HCT116 (cell line): ENCODE measurements around the gene GALNT17. TPM values are rescaled to one million over a fixed set of nuclear protein-coding genes. Genes with fewer than 3 reads are reported as not detected.

ENCODE experiments used
- ATAC-seq: fragments of 200-7000 bp; cut with Tn5 transposase; 2 replicates; pipeline ENCODE4 v1.9.1; 2020; ENCODE audit warnings: mild to moderate bottlenecking, moderate library complexity
- BruUV-seq: library from RNA; stranded (reverse); fragments of 400-500 nt; replicated peaks from 2 replicates; lab custom pipeline; 2021; lab: Mats Ljungman, UMichigan
- CTCF ChIA-PET: fragments of 300-600 bp; sonication (Branson Sonifier 250); formaldehyde crosslinking; loops from one replicate; lab custom pipeline; 2021; ENCODE audit warnings: antibody characterized with exemption; lab: Charles Lee
- POLR2A ChIA-PET: fragments of 300-600, 350-600 bp; sonication (Branson Sonifier 250); formaldehyde crosslinking; loops from one replicate; lab custom pipeline; 2021; ENCODE audit warnings: antibody characterized with exemption; lab: Charles Lee
- RAD21 ChIA-PET, 2 experiments: fragments of 300-600 bp; sonication (Branson Sonifier 250); formaldehyde crosslinking; loops; one replicate each; lab custom pipeline; 2023; ENCODE audit warnings: low total read pairs in 2 of 2; ENCODE audit not compliant: uncharacterized antibody in 2 of 2, unreplicated experiment in 2 of 2, low non-redundant PET in 1 of 2; lab: Charles Lee
- DNase-seq: peaks from one replicate; pipeline ENCODE4 v3.0.0-alpha.2; 2010; ENCODE audit warnings: low read depth, low spot score
- H2AFZ ChIP-seq: fragments of 200-600 bp; shearing (Covaris generic), sonication (generic); 2 replicates; pipeline ENCODE4 v1.6.1; 2017; ENCODE audit warnings: low read depth, mixed run types, mixed read lengths, antibody characterized with exemption, low read length; ENCODE audit not compliant: poor library complexity, severe bottlenecking
- H3K27ac ChIP-seq: 2 replicates; pipeline ENCODE4 v1.5.1; 2012; ENCODE audit warnings: low read depth, low read length
- H3K27me3 ChIP-seq: fragments of 200-600 bp; sonication (generic); 2 replicates; pipeline ENCODE4 v1.6.1; 2016; ENCODE audit warnings: mixed run types, low read length, mixed read lengths; ENCODE audit not compliant: insufficient read depth
- H3K36me3 ChIP-seq, 2 experiments: fragments of 200-500 bp in 1 of 2; fragments of 200-600 bp in 1 of 2; sonication (Bioruptor generic) in 1 of 2; sonication (generic) in 1 of 2; 2 replicates each; pipeline versions ENCODE4 v1.5.1 to v1.6.1; 2014 to 2016; ENCODE audit warnings: low read length in 2 of 2, inconsistent platforms in 1 of 2, mixed read lengths in 1 of 2, mixed run types in 1 of 2; ENCODE audit not compliant: insufficient read depth in 2 of 2, control insufficient read depth in 1 of 2
- H3K4me1 ChIP-seq, 2 experiments: fragments of 200-600 bp in 1 of 2; sonication (generic) in 1 of 2; 2 replicates each; pipeline versions ENCODE4 v1.5.1 to v1.6.1; 2012 to 2017; ENCODE audit warnings: low read length in 2 of 2, inconsistent platforms in 1 of 2, mild to moderate bottlenecking in 1 of 2, mixed read lengths in 1 of 2, mixed run types in 1 of 2, moderate library complexity in 1 of 2; ENCODE audit not compliant: insufficient read depth in 2 of 2, control insufficient read depth in 1 of 2
- H3K4me2 ChIP-seq: fragments of 200-600 bp; sonication (generic); 2 replicates; pipeline ENCODE4 v1.6.1; 2017; ENCODE audit warnings: mixed run types, low read length, mixed read lengths
- H3K4me3 ChIP-seq, 2 experiments: fragments of 200-600 bp in 1 of 2; sonication (generic) in 1 of 2; replicated peaks in 1 of 2; 2 replicates each; pipeline ENCODE4 v1.5.1; 2011 to 2016; ENCODE audit warnings: low read length in 2 of 2, control low read depth in 1 of 2, low read depth in 1 of 2, mild to moderate bottlenecking in 1 of 2, mixed read lengths in 1 of 2, mixed run types in 1 of 2
- H3K79me2 ChIP-seq: fragments of 200-600 bp; sonication (generic); 2 replicates; pipeline ENCODE4 v1.6.1; 2017; ENCODE audit warnings: mild to moderate bottlenecking, mixed run types, low read length, moderate library complexity, mixed read lengths; ENCODE audit not compliant: insufficient read depth
- H3K9ac ChIP-seq: fragments of 200-600 bp; sonication (generic); 2 replicates; pipeline ENCODE4 v1.6.1; 2016; ENCODE audit warnings: low read length, mixed read lengths
- H3K9me2 ChIP-seq: fragments of 200-600 bp; sonication (generic), shearing (Covaris generic); 2 replicates; pipeline ENCODE4 v1.6.1; 2017; ENCODE audit warnings: mixed run types, mild to moderate bottlenecking, moderate library complexity; ENCODE audit not compliant: insufficient read depth
- H3K9me3 ChIP-seq, 2 experiments: fragments of 200-500 bp in 1 of 2; fragments of 200-600 bp in 1 of 2; sonication (Bioruptor generic) in 1 of 2; sonication (generic) in 1 of 2; 2 replicates each; pipeline ENCODE4 v1.6.1; 2014 to 2017; ENCODE audit warnings: low read length in 2 of 2, mixed read lengths in 2 of 2, inconsistent platforms in 1 of 2, low read depth in 1 of 2, mild to moderate bottlenecking in 1 of 2, mixed run types in 1 of 2, moderate library complexity in 1 of 2; ENCODE audit not compliant: control insufficient read depth in 1 of 2, insufficient read depth in 1 of 2
- H4K20me1 ChIP-seq: fragments of 200-600 bp; sonication (generic), shearing (Covaris generic); 2 replicates; pipeline ENCODE4 v1.6.1; 2017; ENCODE audit warnings: mixed run types, mild to moderate bottlenecking, moderate library complexity; ENCODE audit not compliant: insufficient read depth
- CBX3 ChIP-seq: IDR thresholded peaks from 2 replicates; pipeline ENCODE4 v1.6.1; 2012; ENCODE audit warnings: low read depth
- CEBPB ChIP-seq: IDR thresholded peaks from 2 replicates; pipeline ENCODE4 v1.6.1; 2012; ENCODE audit warnings: low read depth
- ELF1 ChIP-seq: IDR thresholded peaks from 2 replicates; pipeline ENCODE4 v1.6.1; 2012; ENCODE audit warnings: low read depth, borderline replicate concordance
- EZH2 ChIP-seq: fragments of 200-600 bp; sonication (generic); IDR thresholded peaks from 2 replicates; pipeline ENCODE4 v1.6.1; 2017; ENCODE audit warnings: antibody characterized with exemption, mixed run types
- EZH2phosphoT487 ChIP-seq: fragments of 200-600 bp; IDR thresholded peaks from 2 replicates; pipeline ENCODE4 v1.6.1; 2018; ENCODE audit warnings: antibody characterized with exemption, borderline replicate concordance
- JUND ChIP-seq: IDR thresholded peaks from 2 replicates; pipeline ENCODE4 v1.6.1; 2012
- POLR2A ChIP-seq: IDR thresholded peaks from 2 replicates; pipeline ENCODE4 v1.7.0; 2011; ENCODE audit warnings: borderline replicate concordance; ENCODE audit not compliant: insufficient read depth, insufficient read length; ENCODE audit errors: extremely low read depth
- POLR2AphosphoS5 ChIP-seq: IDR thresholded peaks from 2 replicates; pipeline ENCODE4 v1.6.1; 2011; ENCODE audit warnings: mild to moderate bottlenecking, low read depth, low read length, moderate library complexity
- RAD21 ChIP-seq: IDR thresholded peaks from 2 replicates; pipeline ENCODE4 v1.6.1; 2012; ENCODE audit warnings: low read depth, mild to moderate bottlenecking
- SIN3A ChIP-seq: IDR thresholded peaks from 2 replicates; pipeline ENCODE4 v1.6.1; 2012; ENCODE audit warnings: low read depth
- TCF7L2 ChIP-seq: IDR thresholded peaks from 2 replicates; pipeline ENCODE4 v1.7.0; 2011; ENCODE audit warnings: borderline replicate concordance, inconsistent platforms; ENCODE audit not compliant: insufficient read depth, insufficient read length; ENCODE audit errors: extremely low read depth
- YY1 ChIP-seq: IDR thresholded peaks from 2 replicates; pipeline ENCODE4 v1.6.1; 2011; ENCODE audit warnings: low read length, low read depth, moderate library complexity, mild to moderate bottlenecking; ENCODE audit not compliant: insufficient replicate concordance; ENCODE audit errors: extremely low read depth
- intact Hi-C: fragments of 100-400 bp; cut with micrococcal nuclease; formaldehyde crosslinking; loops from 2 replicates; pipeline ENCODE4 v1.10.0; 2022
- total RNA-seq: library from RNA; stranded (reverse); gene quantifications from one replicate; pipeline ENCODE4 v1.2.1, GENCODE V29; 2021; ENCODE audit not compliant: unreplicated experiment
- TF ChIP-seq, protein P1 (sequence below): IDR thresholded peaks from 2 replicates; pipeline ENCODE4 v1.6.1; 2012
- TF ChIP-seq, protein P2 (sequence below), 3 experiments: fragments of 200-600 bp in 1 of 3; sonication (generic) in 1 of 3; IDR thresholded peaks in 2 of 3; conservative IDR thresholded peaks in 1 of 3; 2 replicates each; pipeline ENCODE4 v1.5.1; 2012 to 2017; ENCODE audit warnings: low read depth in 2 of 3, low read length in 2 of 3, antibody characterized with exemption in 1 of 3, borderline replicate concordance in 1 of 3, control low read depth in 1 of 3, mild to moderate bottlenecking in 1 of 3, mixed read lengths in 1 of 3, mixed run types in 1 of 3, moderate library complexity in 1 of 3; ENCODE audit not compliant: insufficient read depth in 1 of 3
- TF ChIP-seq, protein P3 (sequence below): IDR thresholded peaks from 2 replicates; pipeline ENCODE4 v1.6.1; 2011; ENCODE audit warnings: mild to moderate bottlenecking, low read length, moderate library complexity; ENCODE audit not compliant: insufficient replicate concordance; ENCODE audit errors: extremely low read depth

Gene GALNT17
- total RNA-seq, 1 experiment from 2014 or later, result not detected

DNA sequence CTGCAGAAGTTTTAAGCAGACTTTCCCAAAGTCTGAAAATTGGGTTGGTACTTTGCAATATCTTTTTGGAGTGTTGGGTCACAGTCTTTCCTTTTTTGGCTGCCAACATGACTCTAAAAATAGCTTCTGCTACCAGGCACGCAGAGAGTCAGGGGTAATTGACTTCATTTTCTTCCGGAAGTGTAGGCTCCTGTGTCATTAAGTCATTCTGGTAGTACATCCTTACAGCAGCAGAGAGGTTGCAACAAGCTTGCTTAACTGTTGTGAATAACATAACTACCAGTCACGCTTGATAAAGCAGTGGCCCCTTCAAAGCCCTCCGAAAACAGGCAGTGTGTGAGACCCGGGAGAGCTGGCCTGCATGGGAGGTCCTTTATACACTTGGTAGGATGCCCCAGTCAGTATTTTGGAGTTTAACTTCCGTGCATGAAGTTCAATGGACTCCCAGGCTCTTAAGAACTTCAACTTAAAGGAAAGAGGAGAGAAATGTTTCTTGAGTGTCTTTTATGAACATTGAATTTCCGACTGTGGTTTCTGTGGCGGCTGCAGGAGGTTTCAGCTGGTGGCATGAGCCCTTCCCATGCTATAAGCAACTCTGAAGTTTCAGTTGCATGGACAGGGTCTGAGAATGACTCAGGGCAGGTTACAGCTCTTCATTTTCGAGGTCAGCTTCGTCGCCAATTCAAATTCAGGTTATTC is 310.7 kb downstream of the GALNT17 start:
- Histone ChIP-seq H3K9me2 (no peaks in the 10 kb centered on the region), H3K79me2 (no peaks in the 10 kb centered on the region), H3K27ac (no peak overlapping the region), H3K4me1 (no peaks in the 10 kb centered on the region), H3K27me3 (no peaks in the 10 kb centered on the region), H4K20me1 (no peaks in the 10 kb centered on the region), H3K9ac (no peak overlapping the region)
- ChIA-PET CTCF (no interaction called here), POLR2A (no interaction called here)
- intact Hi-C loops, result no loop called here
- TF ChIP-seq, protein P1, sequence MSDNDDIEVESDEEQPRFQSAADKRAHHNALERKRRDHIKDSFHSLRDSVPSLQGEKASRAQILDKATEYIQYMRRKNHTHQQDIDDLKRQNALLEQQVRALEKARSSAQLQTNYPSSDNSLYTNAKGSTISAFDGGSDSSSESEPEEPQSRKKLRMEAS, result no peak
- TF ChIP-seq ELF1, result no peak
- TF ChIP-seq, protein P2, sequence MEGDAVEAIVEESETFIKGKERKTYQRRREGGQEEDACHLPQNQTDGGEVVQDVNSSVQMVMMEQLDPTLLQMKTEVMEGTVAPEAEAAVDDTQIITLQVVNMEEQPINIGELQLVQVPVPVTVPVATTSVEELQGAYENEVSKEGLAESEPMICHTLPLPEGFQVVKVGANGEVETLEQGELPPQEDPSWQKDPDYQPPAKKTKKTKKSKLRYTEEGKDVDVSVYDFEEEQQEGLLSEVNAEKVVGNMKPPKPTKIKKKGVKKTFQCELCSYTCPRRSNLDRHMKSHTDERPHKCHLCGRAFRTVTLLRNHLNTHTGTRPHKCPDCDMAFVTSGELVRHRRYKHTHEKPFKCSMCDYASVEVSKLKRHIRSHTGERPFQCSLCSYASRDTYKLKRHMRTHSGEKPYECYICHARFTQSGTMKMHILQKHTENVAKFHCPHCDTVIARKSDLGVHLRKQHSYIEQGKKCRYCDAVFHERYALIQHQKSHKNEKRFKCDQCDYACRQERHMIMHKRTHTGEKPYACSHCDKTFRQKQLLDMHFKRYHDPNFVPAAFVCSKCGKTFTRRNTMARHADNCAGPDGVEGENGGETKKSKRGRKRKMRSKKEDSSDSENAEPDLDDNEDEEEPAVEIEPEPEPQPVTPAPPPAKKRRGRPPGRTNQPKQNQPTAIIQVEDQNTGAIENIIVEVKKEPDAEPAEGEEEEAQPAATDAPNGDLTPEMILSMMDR (IDR thresholded peaks at IDR 0.05 in 2 of 3, conservative IDR thresholded peaks at IDR 0.05 in 1 of 3; ENCODE audit: borderline replicate concordance in 1 of 3, insufficient read depth in 1 of 3, low read depth in 2 of 3, low read length in 2 of 3), result no peak
- TF ChIP-seq POLR2A, result no peak
- no peak for TF ChIP-seq TCF7L2
- TF ChIP-seq CBX3, result no peak
- TF ChIP-seq, all 23 proteins: peak for 0
- Histone ChIP-seq H2AFZ (no peak overlapping the region), H3K9me3 (peaks cover 0 to 10% of the 10 kb centered on the region in 2 experiments; a peak in 1 of 4 replicates), H3K4me3 (no peak overlapping the region), H3K4me2 (no peak overlapping the region), H3K36me3 (no peaks in the 10 kb centered on the region)
- no TSS peak for BruUV-seq
- ATAC-seq (no peak), DNase-seq (no peak)
- RAD21 ChIA-PET, result no interaction called here

DNA sequence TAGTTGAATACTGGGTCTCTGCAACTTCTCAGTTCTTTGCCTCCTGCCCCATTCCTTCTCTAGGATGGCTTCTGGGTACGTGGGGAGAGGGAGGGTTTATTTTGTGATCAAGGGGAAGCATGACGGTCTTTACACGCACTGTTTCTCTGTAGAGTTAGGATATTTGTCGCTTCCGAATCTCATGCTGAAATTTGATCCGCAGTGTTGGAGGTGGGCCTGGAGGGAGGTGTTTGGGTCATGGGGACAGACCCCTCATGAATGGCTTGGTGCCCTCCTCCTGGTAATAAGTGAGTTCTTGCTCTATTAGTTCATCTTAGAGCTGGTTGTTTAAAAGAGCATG is 311.2 kb downstream of the GALNT17 start:
- RAD21 ChIA-PET, result no interaction called here
- TF ChIP-seq RAD21 (no peak), POLR2AphosphoS5 (no peak), EZH2phosphoT487 (no peak), CEBPB (no peak), YY1 (no peak), POLR2A (no peak), JUND (no peak), SIN3A (no peak), EZH2 (no peak)
- TF ChIP-seq, protein P3, sequence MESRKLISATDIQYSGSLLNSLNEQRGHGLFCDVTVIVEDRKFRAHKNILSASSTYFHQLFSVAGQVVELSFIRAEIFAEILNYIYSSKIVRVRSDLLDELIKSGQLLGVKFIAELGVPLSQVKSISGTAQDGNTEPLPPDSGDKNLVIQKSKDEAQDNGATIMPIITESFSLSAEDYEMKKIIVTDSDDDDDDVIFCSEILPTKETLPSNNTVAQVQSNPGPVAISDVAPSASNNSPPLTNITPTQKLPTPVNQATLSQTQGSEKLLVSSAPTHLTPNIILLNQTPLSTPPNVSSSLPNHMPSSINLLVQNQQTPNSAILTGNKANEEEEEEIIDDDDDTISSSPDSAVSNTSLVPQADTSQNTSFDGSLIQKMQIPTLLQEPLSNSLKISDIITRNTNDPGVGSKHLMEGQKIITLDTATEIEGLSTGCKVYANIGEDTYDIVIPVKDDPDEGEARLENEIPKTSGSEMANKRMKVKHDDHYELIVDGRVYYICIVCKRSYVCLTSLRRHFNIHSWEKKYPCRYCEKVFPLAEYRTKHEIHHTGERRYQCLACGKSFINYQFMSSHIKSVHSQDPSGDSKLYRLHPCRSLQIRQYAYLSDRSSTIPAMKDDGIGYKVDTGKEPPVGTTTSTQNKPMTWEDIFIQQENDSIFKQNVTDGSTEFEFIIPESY, result no peak
- TF ChIP-seq, protein P1, result no peak

More for the DNA sequence above, 311.2 kb downstream of the GALNT17 start:
- H3K9me2 ChIP-seq, result no peaks in the 10 kb centered on the region
- H3K9me3 ChIP-seq, result peaks cover 0 to 12% of the 10 kb centered on the region in 2 experiments; a peak in 1 of 4 replicates
- H2AFZ ChIP-seq, result no peak overlapping the region
- POLR2A ChIA-PET, result no interaction called here
- no peaks in the 10 kb centered on the region for H3K36me3 ChIP-seq
- intact Hi-C loops, result no loop called here
- CTCF ChIA-PET, result no interaction called here
- DNase-seq (no peak), ATAC-seq (no peak)
- no peak overlapping the region for H3K4me2 ChIP-seq
- no TSS peak for BruUV-seq
- no peak overlapping the region for H3K4me3 ChIP-seq
- H3K27ac ChIP-seq, result no peak overlapping the region
- no peaks in the 10 kb centered on the region for H4K20me1 ChIP-seq
- no peaks in the 10 kb centered on the region for H3K27me3 ChIP-seq
- no peak overlapping the region for H3K9ac ChIP-seq
- no peaks in the 10 kb centered on the region for H3K79me2 ChIP-seq
- H3K4me1 ChIP-seq, result no peaks in the 10 kb centered on the region
